ENCODE results near the gene CAST. TPM values are rescaled to one million over a fixed set of nuclear protein-coding genes. Genes with fewer than 3 reads are reported as not detected.

Gene CAST
- total RNA-seq, 1 donor from 2014 or later: 287 TPM

DNA sequence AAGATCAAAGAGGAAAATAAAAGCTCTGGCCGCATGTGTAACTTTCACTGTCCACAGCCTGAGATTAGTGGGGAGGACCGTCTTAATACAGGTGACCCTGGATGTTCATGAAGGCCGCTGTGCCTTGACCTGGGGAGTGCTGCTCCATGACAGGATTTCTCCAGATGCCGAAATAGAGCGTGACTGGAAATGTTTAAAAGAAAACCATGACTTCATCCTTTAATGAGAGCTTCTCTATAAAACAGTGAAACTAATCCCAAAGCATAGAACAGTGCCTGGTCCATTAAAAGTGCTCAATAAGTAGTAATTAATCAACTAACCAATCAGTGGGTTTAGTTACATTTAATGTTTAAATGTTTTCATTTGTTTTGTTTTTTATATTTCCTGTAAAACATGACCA is 82.8 kb downstream of the CAST start:
- Histone ChIP-seq H3K79me2 (ENCODE audit: insufficient read depth, low read length) (no peaks in the 10 kb centered on the region), H3K9ac (ENCODE audit: low read length) (no peak overlapping the region), H3K36me3 (ENCODE audit: insufficient read depth, low read length) (peaks cover 77% of the 10 kb centered on the region), H3K27me3 (ENCODE audit: insufficient read depth, low read length) (no peaks in the 10 kb centered on the region), H3K4me2 (ENCODE audit: low read length) (no peak overlapping the region), H3K9me3 (ENCODE audit: insufficient read depth, low read depth, low read length) (no peaks in the 10 kb centered on the region), H2AFZ (ENCODE audit: low read depth, low read length) (no peak overlapping the region), H4K20me1 (ENCODE audit: insufficient read depth, low read length) (no peaks in the 10 kb centered on the region), H3K4me1 (ENCODE audit: insufficient read depth, low read length) (peaks cover 4% of the 10 kb centered on the region), H3K27ac (ENCODE audit: low read depth, low read length) (no peak overlapping the region), H3K4me3 (ENCODE audit: insufficient read depth, low read depth, low read length) (no peak overlapping the region)
- no peak for TF ChIP-seq EZH2 (IDR thresholded peaks at IDR 0.05; ENCODE audit: insufficient read depth, low read length)
- TF ChIP-seq CTCF (IDR thresholded peaks at IDR 0.05; ENCODE audit: insufficient read depth, low read depth, low read length): no peak
- Mint-ChIP-seq H3K4me1 (ENCODE audit: low read depth, unreplicated experiment) (peaks cover 6% of the 10 kb centered on the region), H3K27me3 (ENCODE audit: low read depth, unreplicated experiment) (no peaks in the 10 kb centered on the region), H3K27ac (ENCODE audit: unreplicated experiment) (no peak overlapping the region), H3K4me3 (ENCODE audit: unreplicated experiment) (no peak overlapping the region), H3K9me3 (ENCODE audit: unreplicated experiment) (no peaks in the 10 kb centered on the region), H3K36me3 (ENCODE audit: low read depth, unreplicated experiment) (peaks cover 28% of the 10 kb centered on the region)
- FAIRE-seq: no peak
- DNase-seq (ENCODE audit: low read depth): no peak

DNA sequence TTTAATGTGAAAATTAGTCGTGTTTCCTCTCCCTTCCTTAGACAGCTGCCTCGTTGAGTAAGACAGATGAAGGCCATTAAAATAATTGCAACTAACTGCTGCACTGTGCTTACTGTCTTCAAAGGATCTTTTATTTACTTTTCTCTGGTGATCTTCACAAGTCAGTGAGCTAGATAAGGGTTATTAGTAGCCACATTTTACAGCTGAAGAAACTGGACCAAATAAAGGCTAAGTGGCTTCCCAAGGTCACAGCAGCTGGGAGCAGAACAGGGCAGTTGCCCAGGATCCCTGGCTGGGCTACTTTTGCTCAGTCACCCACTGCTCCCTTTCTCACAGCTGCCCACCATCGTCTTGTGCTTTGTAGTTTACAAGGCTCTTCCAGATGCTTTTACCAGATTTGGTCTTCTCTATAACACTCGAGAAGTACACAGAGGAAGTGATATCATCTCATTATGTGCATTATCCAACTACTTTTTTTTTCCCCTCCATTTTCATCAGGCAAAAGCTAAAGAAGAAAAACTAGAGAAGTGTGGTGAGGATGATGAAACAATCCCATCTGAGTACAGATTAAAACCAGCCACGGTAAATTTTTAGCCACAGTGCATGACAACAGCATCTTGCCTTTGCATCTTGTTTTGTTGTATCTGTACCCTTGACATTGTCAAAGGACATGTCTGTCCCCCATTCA is 83.8 kb downstream of the CAST start:
- H3K36me3 ChIP-seq (ENCODE audit: insufficient read depth, low read length): peaks cover 78% of the 10 kb centered on the region
- Mint-ChIP-seq H3K27ac (ENCODE audit: unreplicated experiment) (no peak overlapping the region), H3K9me3 (ENCODE audit: unreplicated experiment) (no peaks in the 10 kb centered on the region), H3K4me3 (ENCODE audit: unreplicated experiment) (no peak overlapping the region), H3K27me3 (ENCODE audit: low read depth, unreplicated experiment) (no peaks in the 10 kb centered on the region), H3K36me3 (ENCODE audit: low read depth, unreplicated experiment) (peaks cover 25% of the 10 kb centered on the region), H3K4me1 (ENCODE audit: low read depth, unreplicated experiment) (peaks cover 6% of the 10 kb centered on the region)
- no peaks in the 10 kb centered on the region for H4K20me1 ChIP-seq (ENCODE audit: insufficient read depth, low read length)
- no peak overlapping the region for H3K9ac ChIP-seq (ENCODE audit: low read length)
- H3K27me3 ChIP-seq (ENCODE audit: insufficient read depth, low read length): no peaks in the 10 kb centered on the region
- FAIRE-seq (no peak), DNase-seq (ENCODE audit: low read depth) (no peak)
- H3K27ac ChIP-seq (ENCODE audit: low read depth, low read length): no peak overlapping the region
- H3K9me3 ChIP-seq (ENCODE audit: insufficient read depth, low read depth, low read length): no peaks in the 10 kb centered on the region
- H3K4me1 ChIP-seq (ENCODE audit: insufficient read depth, low read length): peaks cover 4% of the 10 kb centered on the region
- TF ChIP-seq EZH2 (IDR thresholded peaks at IDR 0.05; ENCODE audit: insufficient read depth, low read length) (no peak), CTCF (IDR thresholded peaks at IDR 0.05; ENCODE audit: insufficient read depth, low read depth, low read length) (no peak)
- no peak overlapping the region for H2AFZ ChIP-seq (ENCODE audit: low read depth, low read length)
- no peak overlapping the region for H3K4me2 ChIP-seq (ENCODE audit: low read length)
- H3K4me3 ChIP-seq (ENCODE audit: insufficient read depth, low read depth, low read length): no peak overlapping the region
- no peaks in the 10 kb centered on the region for H3K79me2 ChIP-seq (ENCODE audit: insufficient read depth, low read length)

DNA sequence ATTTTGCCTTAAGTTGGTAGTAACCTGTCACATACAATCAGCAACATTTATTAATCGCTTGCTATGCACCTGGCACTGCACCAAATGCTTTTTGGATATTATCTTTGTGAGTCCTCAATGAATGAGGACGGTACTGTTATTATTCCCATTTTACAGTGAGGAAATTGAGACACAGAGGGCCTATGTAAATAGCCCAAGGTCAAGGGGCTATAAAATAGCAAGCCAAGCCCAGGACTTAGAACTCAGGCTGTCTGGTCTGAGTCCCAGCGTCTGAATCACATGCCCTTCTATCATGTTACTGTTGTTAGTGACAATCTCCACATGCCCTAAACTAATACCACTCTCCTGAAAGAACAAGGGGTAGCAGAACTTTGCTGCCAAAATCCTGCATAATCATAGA is 85.5 kb downstream of the CAST start:
- FAIRE-seq (no peak), DNase-seq (ENCODE audit: low read depth) (no peak)
- peaks cover 74% of the 10 kb centered on the region for H3K36me3 ChIP-seq (ENCODE audit: insufficient read depth, low read length)
- Mint-ChIP-seq H3K9me3 (ENCODE audit: unreplicated experiment) (no peaks in the 10 kb centered on the region), H3K27ac (ENCODE audit: unreplicated experiment) (no peak overlapping the region), H3K36me3 (ENCODE audit: low read depth, unreplicated experiment) (peaks cover 20% of the 10 kb centered on the region), H3K4me1 (ENCODE audit: low read depth, unreplicated experiment) (peaks cover 6% of the 10 kb centered on the region), H3K4me3 (ENCODE audit: unreplicated experiment) (no peak overlapping the region), H3K27me3 (ENCODE audit: low read depth, unreplicated experiment) (no peaks in the 10 kb centered on the region)
- no peak overlapping the region for H2AFZ ChIP-seq (ENCODE audit: low read depth, low read length)
- no peak for TF ChIP-seq CTCF (IDR thresholded peaks at IDR 0.05; ENCODE audit: insufficient read depth, low read depth, low read length)
- TF ChIP-seq EZH2 (IDR thresholded peaks at IDR 0.05; ENCODE audit: insufficient read depth, low read length): no peak
- H4K20me1 ChIP-seq (ENCODE audit: insufficient read depth, low read length): peaks cover 7% of the 10 kb centered on the region
- no peak overlapping the region for H3K4me3 ChIP-seq (ENCODE audit: insufficient read depth, low read depth, low read length)
- H3K27me3 ChIP-seq (ENCODE audit: insufficient read depth, low read length): no peaks in the 10 kb centered on the region
- no peak overlapping the region for H3K9ac ChIP-seq (ENCODE audit: low read length)
- H3K4me1 ChIP-seq (ENCODE audit: insufficient read depth, low read length): peaks cover 4% of the 10 kb centered on the region
- H3K9me3 ChIP-seq (ENCODE audit: insufficient read depth, low read depth, low read length): no peaks in the 10 kb centered on the region
- H3K79me2 ChIP-seq (ENCODE audit: insufficient read depth, low read length): no peaks in the 10 kb centered on the region
- H3K27ac ChIP-seq (ENCODE audit: low read depth, low read length): no peak overlapping the region
- H3K4me2 ChIP-seq (ENCODE audit: low read length): no peak overlapping the region

Data from astrocyte (in vitro differentiated cells and primary cell).